ENCODE measurements around the gene AKAP12.
"Not testable (repeated sequence)": the region's sequence is repeated elsewhere in the genome, so short reads cannot be mapped to it uniquely, and the experiment has no call there.

The AKAP12 gene

DNA sequence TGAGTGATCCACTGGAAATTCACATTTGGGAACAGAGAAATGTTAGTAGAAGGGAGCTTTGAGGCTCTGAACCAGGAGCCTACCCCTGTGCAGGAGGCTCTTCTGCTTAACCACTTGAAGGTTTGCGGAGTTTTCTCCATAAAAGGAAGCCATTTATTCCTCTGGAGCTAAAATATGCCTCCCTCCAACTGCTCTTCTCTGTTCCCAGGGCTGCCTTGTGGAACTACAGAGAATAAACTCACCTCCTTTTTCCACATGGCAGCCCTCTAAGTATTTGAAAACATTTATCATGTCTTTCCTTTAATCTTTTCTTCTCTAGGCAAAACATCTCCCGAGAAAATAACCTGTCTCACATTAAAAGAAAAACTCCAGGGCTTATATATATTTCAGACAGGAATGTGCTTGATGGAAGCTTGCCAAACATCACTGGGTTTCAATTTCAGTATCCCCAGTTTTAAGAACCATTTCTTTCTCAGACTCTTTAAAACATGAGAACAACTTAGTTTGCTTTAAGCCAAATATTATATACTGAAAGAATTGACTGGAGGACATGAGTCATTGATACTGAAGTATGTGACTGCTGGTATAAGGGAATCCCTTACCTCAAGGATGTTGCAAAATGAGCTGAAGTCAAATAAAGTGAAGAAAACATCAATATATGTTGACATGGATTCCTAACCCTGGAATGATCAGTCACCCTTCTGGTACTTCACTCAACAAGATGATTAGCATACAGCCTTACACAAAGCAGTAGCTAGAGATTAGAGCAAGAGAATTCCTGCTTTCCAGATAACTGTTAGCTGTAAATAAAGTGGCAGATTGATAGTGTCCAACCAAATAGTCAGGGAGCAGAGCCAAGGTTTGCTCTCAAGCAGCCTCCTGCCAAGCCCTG lies 77.6 kb downstream of the AKAP12 start:
- no peak for DNase-seq

DNA sequence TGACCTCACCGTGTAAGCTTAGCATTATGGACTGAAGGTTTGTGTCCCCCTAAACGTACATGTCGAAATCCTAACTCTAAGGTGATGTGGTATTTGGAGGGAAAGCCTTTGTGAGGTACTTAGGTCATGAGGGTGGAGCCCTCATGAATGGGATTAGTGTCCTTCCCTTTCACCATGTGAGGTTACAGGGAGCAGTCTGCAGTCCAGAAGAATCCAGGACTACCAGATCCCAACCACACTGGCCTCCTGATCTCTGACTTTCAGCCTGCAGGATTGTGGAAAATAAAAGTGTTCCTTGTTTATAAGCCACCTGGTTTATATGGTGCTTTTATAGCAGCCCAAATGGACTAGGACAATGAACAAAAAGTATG lies 78.2 kb downstream of the AKAP12 start:
- no peak for DNase-seq

DNA sequence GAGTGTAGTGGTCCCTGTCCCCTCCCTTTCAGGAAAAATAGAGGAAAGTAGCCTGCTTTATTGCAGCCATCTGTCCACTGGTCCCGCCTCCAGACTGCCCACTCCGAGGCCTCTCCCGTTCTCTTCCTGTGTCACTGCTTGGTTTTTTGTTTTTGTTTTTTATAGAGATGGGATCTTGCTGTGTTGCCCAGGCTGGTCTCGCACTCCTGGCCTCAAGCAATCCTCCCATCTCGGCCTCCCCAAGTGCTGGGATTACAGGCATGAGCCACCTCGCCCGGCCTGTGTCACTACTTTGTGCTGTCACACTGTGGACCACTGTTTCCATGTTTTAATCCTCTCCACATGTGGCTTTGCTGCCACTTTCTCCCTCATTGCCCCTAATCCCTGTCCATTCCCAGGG lies 80.4 kb downstream of the AKAP12 start:
- DNase-seq: no peak

DNA sequence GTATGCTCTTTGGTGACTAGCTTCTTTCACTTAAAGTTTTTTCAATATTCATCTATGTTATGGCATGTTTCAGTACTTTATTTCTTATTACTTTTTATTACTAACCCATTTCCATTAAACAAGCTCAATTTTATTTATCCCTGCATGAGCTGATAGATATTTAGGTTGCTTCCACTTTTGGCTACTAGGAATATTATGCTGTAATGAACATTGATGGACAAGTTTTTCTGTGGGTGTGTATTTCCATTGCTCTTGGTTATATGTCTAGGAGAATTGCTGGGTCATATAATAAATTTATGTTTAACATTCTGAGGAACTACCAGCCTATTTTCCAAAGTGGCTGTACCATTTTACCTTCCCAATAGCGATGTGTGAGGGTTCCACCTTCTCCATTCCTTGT lies 81.7 kb downstream of the AKAP12 start:
- no peak for DNase-seq

DNA sequence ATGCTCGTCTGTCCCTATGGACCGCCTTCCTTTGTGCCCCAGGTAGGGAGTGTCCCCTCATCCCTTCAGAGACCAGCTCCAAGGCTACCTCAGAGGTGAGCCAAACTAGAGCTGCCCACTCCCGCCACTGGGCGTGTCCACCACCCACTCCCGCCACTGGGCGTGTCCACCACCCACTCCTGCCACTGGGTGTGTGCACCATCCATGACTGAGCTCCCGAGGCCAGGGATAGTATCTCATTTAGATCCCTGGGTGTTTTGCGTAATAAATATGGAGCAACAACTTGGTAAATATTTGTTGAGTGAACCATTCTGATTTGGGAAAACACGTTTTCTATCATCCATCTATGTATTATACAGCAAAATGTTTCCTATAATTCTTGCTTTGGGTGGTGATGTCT lies 82.8 kb downstream of the AKAP12 start:
- no peak for DNase-seq

DNA sequence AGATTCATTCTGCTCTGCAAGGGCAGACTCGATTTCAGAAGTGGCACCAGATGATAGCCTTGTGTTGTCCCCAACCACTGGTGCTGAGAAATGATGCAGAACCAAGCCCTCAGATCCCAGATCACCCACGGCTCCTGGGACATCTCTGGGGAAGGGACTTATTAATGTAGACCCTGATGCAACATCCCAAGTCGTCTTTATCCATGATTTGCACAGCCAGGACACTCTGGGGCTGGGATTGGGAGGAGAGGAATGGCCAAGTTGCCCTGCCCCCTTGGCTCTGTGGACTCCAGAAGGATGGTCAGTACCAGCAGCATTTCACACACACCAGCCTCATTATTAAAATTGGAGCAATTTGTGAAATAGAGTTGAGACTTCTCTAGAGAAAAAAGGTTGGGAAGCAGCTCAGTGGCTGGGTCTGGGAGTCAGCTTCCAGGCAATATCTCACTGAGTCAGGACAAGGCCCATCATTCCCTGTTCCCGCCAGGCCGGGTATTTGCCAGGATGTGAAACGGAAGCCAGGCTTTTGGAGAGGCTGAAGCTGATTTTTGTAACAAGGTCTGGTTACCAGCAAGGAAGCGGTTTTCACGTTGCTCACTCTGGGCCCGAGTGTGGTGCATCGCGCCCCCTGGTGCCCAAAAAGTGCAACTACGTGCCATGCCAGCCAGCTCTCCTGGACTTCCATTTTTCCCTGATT lies 84.2 kb downstream of the AKAP12 start:
- DNase-seq: peak; percentile 52

DNA sequence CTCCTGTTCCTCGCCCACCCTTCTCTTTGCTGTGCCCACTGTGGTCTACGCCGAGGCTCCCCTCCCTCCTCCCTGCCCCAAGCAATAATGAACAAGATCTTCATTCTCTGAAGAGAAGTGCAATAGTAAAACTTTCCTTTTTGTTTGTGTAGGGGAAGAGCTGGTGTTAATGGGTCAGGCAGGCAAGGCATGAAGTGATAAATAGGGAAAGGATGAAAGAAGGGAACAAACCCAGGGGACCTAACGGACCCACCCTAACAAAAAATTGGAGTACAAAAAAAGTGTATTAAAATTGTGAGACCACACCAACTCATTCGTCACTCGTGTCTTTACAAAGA lies 84.7 kb downstream of the AKAP12 start:
- no peak for DNase-seq

DNA sequence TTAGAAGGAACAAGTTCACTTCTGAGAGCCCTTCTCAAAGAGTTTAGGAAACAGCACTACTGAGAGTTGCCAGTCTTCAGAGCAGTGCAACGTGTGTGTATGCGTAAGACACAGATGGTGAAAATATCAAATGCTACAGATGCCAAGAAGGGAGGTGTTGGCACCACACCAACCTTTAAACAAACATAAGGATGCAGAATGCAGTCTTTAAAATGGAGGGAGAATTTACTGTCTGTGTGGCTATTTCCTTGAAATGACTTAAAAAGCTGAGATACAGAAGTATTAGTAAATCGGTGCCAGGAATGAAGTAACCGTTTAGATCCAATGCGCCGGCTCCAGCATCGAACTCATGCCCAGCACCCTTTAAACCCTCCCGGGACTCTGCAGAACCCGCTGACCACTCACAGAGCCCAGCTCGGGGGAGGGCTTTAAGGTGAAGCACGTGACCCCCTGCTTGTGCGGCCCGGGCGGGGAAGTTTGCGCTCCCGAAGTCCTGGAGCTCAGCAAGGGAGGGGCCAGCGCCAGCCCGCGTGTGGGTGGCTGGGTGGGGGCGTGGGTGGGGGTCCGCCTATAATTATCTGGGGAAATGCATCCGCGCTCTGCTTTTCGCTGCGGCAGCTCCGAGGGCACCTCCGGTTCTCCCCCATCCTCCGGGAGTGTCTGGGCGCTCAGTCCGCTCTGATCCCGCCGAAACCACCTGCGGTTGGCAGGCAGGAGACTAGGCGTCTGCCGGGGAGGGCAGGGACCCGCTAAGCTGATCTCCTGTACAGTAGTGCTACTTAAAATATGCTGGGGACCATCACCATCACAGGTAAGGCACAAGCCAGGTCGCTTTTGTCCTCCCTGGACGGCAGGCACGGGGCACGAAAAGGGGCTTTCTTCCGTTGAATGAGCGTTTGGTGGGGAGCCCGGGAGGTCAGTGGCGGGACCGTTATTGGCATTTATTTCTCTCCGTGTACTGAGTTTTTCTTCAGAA lies 85.6 kb downstream of the AKAP12 start:
- DNase-seq: no peak

DNA sequence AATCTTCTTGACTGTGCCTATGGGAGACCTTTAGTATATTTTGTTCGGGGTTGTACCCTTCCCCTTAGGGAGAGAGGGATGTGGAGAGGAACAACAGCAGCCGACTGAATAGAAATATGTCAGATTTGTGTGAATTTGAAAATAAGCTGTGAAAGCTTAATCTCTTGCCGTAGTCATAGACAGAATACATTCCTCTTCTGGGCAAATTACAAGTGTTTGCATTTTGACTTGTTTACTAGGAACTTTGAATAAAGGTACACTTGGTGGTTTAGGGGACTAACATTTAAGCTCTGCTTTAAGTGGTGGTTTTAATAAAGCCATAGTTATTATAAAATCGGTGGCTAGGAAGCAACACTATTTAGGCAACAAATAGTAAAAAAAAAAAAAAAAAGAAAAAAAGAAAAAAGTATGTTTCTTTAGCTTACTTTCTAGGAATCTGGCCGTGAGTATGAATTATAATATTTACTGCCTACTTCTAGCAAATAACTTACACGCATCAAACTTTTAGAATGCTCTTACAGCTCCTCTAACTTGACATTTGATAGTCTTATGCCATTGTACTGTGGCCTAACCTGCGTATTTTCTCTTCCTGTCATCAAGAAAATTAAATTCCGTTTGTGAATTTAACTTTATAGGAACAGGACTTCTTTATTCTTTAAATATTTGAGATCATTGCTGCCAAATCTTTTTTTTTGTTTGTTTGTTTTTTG lies 86.5 kb downstream of the AKAP12 start:
- DNase-seq: no peak

DNA sequence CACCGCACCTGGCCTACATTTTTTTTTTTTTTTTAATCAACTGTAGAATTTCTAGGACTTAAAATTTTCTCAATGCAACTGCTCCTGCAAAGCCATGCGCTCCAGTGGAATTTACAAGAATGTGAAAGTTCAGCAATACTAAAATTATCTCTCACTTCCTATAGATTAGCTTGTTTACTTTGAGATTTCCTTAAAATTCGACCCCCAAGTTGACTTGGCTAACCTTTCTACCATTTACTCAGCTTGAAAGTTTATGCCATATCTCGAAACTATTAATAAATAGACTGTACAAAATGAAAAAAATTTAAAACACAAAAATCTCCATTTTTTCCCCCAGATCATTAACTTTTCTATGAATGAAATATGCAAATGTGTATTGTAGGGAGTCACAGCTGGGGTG lies 87.3 kb downstream of the AKAP12 start:
- DNase-seq: no peak

DNA sequence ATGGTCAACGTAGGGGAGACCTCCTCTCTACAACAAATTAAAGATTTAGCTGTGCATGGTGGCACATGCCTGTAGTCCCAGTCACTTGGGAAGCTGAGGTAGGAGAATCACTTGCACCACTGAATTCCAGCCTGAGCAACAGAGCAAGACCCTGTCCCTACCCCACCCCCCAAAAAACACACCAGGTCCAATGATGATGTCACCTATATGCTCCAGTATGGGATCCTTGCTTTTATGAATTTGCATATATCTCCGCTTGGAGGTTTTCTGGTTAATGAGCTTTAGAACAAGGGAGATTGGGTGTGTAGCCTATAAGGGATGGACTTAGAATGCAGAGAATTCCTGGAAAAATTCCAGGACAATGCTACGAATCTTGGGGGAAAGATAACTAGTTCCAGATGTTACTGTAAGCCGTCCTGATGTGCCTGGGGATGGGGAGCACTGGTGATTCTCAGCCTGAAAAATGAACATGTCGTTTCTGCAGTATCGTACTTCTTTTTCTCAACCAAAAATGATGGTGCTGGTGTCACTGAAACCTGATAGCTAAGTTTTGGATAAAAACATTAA lies 90.4 kb downstream of the AKAP12 start:
- DNase-seq: no peak

DNA sequence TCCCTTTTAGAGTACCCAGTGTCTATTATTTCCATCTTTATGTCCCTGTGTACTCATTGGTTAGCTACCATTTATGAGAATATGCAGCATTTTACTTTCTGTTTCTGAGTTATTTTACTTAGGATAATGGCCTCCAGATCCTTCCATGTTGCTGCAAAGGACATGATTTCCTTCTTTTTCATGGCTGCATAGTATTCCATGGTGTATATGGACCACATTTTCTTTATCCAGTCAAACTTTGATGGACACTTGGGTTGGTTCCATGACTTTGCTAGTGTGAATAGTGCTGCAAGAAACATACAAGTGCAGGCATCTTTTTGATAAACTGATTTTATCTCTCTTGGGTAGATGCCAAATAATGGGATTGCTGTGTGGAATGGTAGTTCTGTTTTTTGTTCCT lies 96.2 kb downstream of the AKAP12 start:
- no peak for DNase-seq

DNA sequence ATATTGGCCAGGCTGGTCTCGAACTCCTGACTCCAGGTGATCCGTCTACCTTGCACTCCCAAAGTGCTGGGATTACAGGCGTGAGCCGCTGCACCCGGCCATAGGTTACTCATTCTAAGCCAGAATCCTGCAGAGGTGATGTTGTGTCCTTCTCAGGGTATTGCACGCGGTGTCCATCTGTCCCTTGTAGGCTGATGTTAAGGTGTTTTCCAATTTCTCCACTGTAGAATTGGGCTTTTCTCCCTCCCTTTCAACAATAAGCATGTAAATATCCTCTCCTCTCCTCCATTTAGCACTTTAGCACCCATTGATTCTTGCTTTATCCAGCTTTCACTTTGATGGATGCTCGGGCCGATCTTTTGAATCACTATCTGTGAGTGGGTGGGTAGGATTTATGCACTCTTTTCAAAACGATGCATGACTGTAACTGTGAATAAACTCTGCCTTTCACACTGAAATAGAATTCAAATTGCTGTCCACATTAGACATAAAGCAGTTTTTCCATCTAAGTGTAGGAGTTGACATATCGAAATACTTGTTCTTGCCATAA lies 99.0 kb downstream of the AKAP12 start:
- DNase-seq: no peak

DNA sequence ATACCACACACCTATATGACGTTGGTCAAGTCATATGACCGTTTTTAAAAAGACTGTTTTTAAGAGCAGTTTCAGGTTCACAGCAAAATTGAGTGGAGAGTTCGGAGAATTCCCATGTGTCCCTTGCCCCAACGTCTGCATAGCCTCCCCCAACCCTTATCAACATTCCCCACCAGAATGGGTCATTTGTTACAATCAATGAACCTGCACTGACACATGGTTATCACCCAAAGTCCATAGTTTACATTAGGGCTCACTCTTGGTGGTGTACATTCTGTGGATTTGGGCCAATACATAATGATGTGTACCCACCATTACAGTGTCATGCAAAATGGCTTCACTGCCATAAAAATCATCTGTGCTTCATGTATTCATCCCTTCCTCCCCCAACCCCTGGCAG lies 99.6 kb downstream of the AKAP12 start:
- no peak for DNase-seq

DNA sequence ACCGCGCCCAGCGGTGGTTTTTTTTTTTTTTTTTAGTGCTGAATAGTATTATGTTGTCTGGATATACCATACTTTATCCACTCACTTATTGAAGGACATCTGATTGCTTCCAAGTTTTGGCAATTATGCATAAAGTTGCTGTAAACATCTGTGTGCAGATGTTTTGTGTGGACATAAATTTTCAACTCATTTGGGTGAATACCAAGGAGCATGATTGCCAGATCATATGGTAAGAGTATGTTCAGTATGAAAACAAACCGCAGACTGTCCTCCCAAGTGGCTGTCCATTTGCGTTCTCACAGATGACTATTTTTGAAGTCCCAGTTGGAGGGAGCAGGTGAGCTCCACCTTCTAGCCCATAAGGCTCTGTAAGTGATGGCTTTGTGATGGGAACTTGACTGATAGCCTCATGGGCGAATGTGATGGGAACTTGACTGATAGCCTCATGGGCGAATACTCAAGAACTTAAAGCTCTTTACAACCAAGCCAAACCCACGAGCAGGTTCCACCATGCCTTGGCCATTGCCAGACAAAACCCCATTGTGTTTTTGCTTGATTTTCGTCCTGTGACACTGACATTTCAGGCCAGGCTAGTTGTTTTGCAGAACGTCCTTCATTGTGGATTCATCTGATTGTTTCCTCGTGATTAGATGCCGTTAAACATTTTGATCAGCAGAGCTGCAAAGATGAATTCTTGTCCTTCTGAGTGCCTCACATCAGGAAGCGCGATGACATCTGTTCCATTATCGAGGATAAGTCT lies 100.6 kb downstream of the AKAP12 start:
- DNase-seq: no peak

DNA sequence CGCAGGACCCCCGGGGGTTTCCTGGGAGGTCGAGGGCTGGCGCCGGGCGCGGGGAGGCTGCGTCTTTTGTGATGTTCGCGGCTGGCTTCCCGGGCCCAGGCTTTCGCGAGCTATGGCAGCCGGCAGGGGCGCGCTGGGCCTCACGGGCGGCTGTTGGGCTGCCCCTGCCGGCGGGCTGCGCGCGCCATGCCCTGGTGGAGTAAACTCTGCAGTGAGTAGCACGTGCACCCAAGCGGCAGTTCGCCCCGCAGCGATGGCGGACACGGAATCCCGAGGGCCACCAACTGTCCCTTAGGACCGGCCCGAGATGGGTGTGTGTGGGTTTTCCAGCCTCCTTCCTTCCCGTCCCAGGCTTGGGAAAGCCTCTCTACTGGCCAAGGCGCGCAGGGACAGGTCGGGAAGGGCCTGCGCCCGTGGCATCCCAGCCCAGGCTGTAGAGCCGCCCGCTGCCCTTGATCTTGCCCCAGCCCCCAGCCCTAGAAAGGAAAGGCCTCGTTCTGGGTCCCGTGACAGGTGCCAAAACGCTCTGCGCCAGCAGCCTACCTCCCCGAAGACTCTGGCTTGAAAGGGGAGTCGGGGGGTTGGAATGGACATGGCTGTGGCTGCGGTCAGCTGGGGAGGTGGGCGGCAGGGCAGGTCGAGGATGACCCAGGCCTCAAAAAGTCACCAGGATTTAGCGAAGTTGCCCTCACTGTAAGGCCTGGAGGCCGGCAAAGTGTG lies 101.9 kb downstream of the AKAP12 start:
- no peak for DNase-seq

DNA sequence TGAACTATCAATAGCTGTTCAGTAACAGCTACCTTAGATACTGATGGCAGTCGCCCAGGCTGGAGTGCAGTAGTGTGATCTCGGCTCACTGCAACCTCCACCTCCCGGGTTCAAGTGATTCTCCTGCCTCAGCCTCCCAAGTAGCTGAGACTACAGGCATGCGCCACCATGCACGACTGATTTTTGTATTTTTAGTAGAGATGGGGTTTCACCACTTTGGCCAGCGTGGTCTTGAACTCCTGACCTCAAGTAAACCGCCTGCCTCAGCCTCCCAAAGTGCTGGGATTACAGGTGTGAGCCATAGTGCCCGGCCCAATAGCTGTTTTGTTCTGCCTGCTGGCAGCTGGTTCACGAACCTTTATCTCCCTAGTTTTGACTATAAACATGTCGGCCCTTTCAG lies 103.0 kb downstream of the AKAP12 start:
- DNase-seq: not testable (repeated sequence)

DNA sequence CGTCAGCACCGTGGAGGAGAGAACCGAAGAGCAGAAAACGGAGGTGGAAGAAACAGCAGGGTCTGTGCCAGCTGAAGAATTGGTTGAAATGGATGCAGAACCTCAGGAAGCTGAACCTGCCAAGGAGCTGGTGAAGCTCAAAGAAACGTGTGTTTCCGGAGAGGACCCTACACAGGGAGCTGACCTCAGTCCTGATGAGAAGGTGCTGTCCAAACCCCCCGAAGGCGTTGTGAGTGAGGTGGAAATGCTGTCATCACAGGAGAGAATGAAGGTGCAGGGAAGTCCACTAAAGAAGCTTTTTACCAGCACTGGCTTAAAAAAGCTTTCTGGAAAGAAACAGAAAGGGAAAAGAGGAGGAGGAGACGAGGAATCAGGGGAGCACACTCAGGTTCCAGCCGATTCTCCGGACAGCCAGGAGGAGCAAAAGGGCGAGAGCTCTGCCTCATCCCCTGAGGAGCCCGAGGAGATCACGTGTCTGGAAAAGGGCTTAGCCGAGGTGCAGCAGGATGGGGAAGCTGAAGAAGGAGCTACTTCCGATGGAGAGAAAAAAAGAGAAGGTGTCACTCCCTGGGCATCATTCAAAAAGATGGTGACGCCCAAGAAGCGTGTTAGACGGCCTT lies 110.0 kb downstream of the AKAP12 start:
- no peak for DNase-seq

DNA sequence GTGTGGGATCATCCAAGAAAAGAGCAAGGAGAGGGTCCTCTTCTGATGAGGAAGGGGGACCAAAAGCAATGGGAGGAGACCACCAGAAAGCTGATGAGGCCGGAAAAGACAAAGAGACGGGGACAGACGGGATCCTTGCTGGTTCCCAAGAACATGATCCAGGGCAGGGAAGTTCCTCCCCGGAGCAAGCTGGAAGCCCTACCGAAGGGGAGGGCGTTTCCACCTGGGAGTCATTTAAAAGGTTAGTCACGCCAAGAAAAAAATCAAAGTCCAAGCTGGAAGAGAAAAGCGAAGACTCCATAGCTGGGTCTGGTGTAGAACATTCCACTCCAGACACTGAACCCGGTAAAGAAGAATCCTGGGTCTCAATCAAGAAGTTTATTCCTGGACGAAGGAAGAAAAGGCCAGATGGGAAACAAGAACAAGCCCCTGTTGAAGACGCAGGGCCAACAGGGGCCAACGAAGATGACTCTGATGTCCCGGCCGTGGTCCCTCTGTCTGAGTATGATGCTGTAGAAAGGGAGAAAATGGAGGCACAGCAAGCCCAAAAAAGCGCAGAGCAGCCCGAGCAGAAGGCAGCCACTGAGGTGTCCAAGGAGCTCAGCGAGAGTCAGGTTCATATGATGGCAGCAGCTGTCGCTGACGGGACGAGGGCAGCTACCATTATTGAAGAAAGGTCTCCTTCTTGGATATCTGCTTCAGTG lies 110.8 kb downstream of the AKAP12 start:
- DNase-seq: no peak
